ENCODE measurements around the gene PLXNA2. TPM values are rescaled to one million over a fixed set of nuclear protein-coding genes. Genes with fewer than 3 reads are reported as not detected.

Gene PLXNA2
- total and polyA plus RNA-seq, 2 experiments from 2014 or later = 3.7 to 5.4 TPM

DNA sequence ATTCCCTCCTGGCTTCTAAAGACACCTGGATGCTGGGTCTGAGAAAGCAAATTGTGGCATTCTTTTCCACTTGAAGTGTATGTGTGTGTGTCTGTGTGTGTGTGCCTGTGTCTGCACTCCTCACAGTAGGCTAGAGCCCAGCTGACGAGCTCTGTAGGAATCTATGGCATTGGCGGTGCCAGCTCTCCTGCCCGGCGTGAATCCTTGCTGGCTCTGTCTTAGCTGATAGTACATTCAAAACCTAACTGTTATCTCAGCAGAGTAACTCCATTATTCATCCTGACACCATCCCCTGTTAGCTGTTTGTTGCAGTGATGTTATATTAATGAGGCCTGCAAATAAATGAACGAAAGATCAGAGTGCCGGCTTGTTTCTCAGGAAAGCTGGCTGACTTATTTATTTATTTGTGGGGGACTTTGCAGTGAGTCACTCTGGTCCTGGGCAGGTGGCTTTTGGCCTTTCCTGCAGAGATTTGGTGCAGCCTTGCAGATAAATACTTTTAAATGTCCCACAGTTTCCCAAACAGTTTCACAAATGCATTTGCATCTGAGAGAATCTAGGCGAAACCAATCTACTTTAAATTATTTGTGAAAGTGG is 172.7 kb downstream of the PLXNA2 start:
- Histone ChIP-seq H3K27ac (no peak overlapping the region), H3K79me2 (ENCODE audit: insufficient read depth) (no peaks in the 10 kb centered on the region), H3K27me3 (replicated peaks; ENCODE audit: insufficient read depth) (no peaks in the 10 kb centered on the region), H3K36me3 (ENCODE audit: low read depth) (no peaks in the 10 kb centered on the region), H3K4me2 (ENCODE audit: unreplicated experiment) (no peak overlapping the region), H2AFZ (no peak overlapping the region), H4K20me1 (ENCODE audit: insufficient read depth) (no peaks in the 10 kb centered on the region), H3K4me3 (no peak overlapping the region), H3K9me3 (ENCODE audit: low read depth) (no peaks in the 10 kb centered on the region), H3K4me1 (ENCODE audit: insufficient read depth) (no peaks in the 10 kb centered on the region), H3K9me2 (ENCODE audit: insufficient read depth) (no peaks in the 10 kb centered on the region), H3F3A (ENCODE audit: insufficient read depth) (no peaks in the 10 kb centered on the region), H3K9ac (no peak overlapping the region)
- DNase-seq = no peak
- in situ Hi-C loops (cut with MboI) = no loop called here
- TF ChIP-seq EZH2 (IDR thresholded peaks at IDR 0.05; ENCODE audit: insufficient read depth, poor library complexity, severe bottlenecking) (no peak), EZH2phosphoT487 (IDR thresholded peaks at IDR 0.05; ENCODE audit: insufficient read depth, low read depth) (no peak)
- WGBS, 2 experiments (ENCODE audit: low coverage in 1 of 2, low lambda C conversion rate in 2 of 2, missing lambda C conversion rate in 2 of 2) = 92 to 93% methylated on average over 7 of the region's 7 CpGs

DNA sequence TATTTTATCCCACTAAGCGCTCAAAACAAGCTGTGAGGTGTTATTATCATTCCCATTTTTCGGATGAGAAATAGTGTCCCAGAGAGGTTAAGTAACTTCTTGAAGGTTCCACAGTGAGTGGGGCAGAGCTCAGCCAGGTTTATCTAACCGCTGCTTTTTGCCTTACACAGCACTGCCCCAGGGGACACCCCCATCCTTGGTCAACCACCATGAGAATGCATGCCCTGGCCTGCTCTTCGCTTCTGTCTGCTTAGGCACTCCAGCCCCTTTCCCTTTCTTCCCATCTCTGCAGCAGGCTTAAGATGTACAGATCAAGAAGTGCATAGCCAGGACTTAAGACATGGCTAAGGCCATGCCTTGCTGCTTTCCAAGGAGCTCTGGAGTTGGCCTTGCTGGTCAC is 174.3 kb downstream of the PLXNA2 start:
- Histone ChIP-seq H3K79me2 (ENCODE audit: insufficient read depth) (no peaks in the 10 kb centered on the region), H3K9me3 (ENCODE audit: low read depth) (no peaks in the 10 kb centered on the region), H2AFZ (no peak overlapping the region), H3K4me3 (no peak overlapping the region), H3K4me1 (ENCODE audit: insufficient read depth) (no peaks in the 10 kb centered on the region), H3K27ac (no peak overlapping the region), H3K27me3 (replicated peaks; ENCODE audit: insufficient read depth) (no peaks in the 10 kb centered on the region), H3K9ac (no peak overlapping the region), H3K9me2 (ENCODE audit: insufficient read depth) (no peaks in the 10 kb centered on the region), H3K4me2 (ENCODE audit: unreplicated experiment) (no peak overlapping the region), H3K36me3 (ENCODE audit: low read depth) (no peaks in the 10 kb centered on the region), H3F3A (ENCODE audit: insufficient read depth) (no peaks in the 10 kb centered on the region), H4K20me1 (ENCODE audit: insufficient read depth) (no peaks in the 10 kb centered on the region)
- in situ Hi-C loops (cut with MboI) = no loop called here
- 95 to 97% methylated on average over 4 of the region's 4 CpGs for WGBS, 2 experiments (ENCODE audit: low coverage in 1 of 2, low lambda C conversion rate in 2 of 2, missing lambda C conversion rate in 2 of 2)
- TF ChIP-seq EZH2 (IDR thresholded peaks at IDR 0.05; ENCODE audit: insufficient read depth, poor library complexity, severe bottlenecking) = no peak
- no peak for TF ChIP-seq EZH2phosphoT487 (IDR thresholded peaks at IDR 0.05; ENCODE audit: insufficient read depth, low read depth)
- DNase-seq = no peak

DNA sequence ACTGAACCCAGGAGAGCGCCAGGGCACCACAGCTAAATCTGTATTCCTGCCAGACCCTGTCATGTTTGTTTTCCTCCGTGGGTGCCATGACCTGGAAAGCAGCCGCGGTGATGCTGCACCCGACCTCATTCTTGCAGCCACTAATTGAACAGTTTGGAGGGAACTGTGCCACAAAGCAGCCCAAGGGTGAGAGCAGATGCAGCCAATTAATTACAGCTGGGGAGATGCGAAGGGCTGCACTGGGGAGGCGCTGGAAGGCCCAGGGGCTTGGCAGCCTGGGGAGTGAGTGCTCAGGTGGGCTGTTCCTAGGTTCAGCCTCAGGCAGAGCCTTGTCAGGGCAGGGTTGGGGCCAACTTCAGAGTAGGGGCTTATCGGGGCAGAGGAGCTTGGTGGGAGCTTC is 174.9 kb downstream of the PLXNA2 start:
- Histone ChIP-seq H3K9ac (no peak overlapping the region), H3K27ac (no peak overlapping the region), H3K4me1 (ENCODE audit: insufficient read depth) (no peaks in the 10 kb centered on the region), H3K4me2 (ENCODE audit: unreplicated experiment) (no peak overlapping the region), H2AFZ (no peak overlapping the region), H4K20me1 (ENCODE audit: insufficient read depth) (no peaks in the 10 kb centered on the region), H3K36me3 (ENCODE audit: low read depth) (no peaks in the 10 kb centered on the region), H3K9me2 (ENCODE audit: insufficient read depth) (no peaks in the 10 kb centered on the region), H3K79me2 (ENCODE audit: insufficient read depth) (no peaks in the 10 kb centered on the region), H3F3A (ENCODE audit: insufficient read depth) (no peaks in the 10 kb centered on the region), H3K27me3 (replicated peaks; ENCODE audit: insufficient read depth) (no peaks in the 10 kb centered on the region), H3K4me3 (no peak overlapping the region), H3K9me3 (ENCODE audit: low read depth) (no peaks in the 10 kb centered on the region)
- no peak for DNase-seq
- WGBS, 2 experiments (ENCODE audit: low coverage in 1 of 2, low lambda C conversion rate in 2 of 2, missing lambda C conversion rate in 2 of 2) = 68 to 71% methylated on average over 8 of the region's 8 CpGs
- TF ChIP-seq EZH2phosphoT487 (IDR thresholded peaks at IDR 0.05; ENCODE audit: insufficient read depth, low read depth) = no peak
- TF ChIP-seq EZH2 (IDR thresholded peaks at IDR 0.05; ENCODE audit: insufficient read depth, poor library complexity, severe bottlenecking) = no peak
- in situ Hi-C loops (cut with MboI) = no loop called here

DNA sequence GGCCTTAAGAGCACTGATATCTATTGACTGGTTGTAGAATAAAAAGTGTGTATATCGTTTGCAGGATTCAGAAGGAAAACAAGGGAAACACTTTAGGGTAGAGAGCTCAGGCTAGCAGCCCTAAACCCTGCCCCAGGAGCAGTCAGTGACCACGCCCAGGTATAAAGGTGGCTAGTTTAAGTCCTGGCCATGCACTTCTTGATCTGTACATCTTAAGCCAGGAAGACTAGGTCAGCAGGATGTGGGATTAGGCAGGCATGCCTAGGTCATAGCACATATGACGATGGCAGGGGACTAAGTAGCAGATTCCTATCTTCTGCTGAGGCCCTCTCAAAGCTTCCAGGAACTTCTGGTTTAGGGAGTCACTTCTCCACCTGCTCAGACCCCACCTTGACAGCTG is 175.3 kb downstream of the PLXNA2 start:
- no peaks in the 10 kb centered on the region for H3K36me3 ChIP-seq (ENCODE audit: low read depth)
- no peaks in the 10 kb centered on the region for H3F3A ChIP-seq (ENCODE audit: insufficient read depth)
- H3K4me1 ChIP-seq (ENCODE audit: insufficient read depth) = no peaks in the 10 kb centered on the region
- H3K4me3 ChIP-seq = no peak overlapping the region
- WGBS, 2 experiments (ENCODE audit: low coverage in 1 of 2, low lambda C conversion rate in 2 of 2, missing lambda C conversion rate in 2 of 2) = 89 to 92% methylated on average over 3 of the region's 3 CpGs
- no peaks in the 10 kb centered on the region for H3K9me3 ChIP-seq (ENCODE audit: low read depth)
- no peak overlapping the region for H3K4me2 ChIP-seq (ENCODE audit: unreplicated experiment)
- TF ChIP-seq EZH2 (IDR thresholded peaks at IDR 0.05; ENCODE audit: insufficient read depth, poor library complexity, severe bottlenecking) = no peak
- TF ChIP-seq EZH2phosphoT487 (IDR thresholded peaks at IDR 0.05; ENCODE audit: insufficient read depth, low read depth) = no peak
- in situ Hi-C loops (cut with MboI) = no loop called here
- H3K27ac ChIP-seq = no peak overlapping the region
- H3K9me2 ChIP-seq (ENCODE audit: insufficient read depth) = no peaks in the 10 kb centered on the region
- no peak overlapping the region for H3K9ac ChIP-seq
- H3K27me3 ChIP-seq (replicated peaks; ENCODE audit: insufficient read depth) = no peaks in the 10 kb centered on the region
- H4K20me1 ChIP-seq (ENCODE audit: insufficient read depth) = no peaks in the 10 kb centered on the region
- no peaks in the 10 kb centered on the region for H3K79me2 ChIP-seq (ENCODE audit: insufficient read depth)
- no peak overlapping the region for H2AFZ ChIP-seq
- DNase-seq = no peak

DNA sequence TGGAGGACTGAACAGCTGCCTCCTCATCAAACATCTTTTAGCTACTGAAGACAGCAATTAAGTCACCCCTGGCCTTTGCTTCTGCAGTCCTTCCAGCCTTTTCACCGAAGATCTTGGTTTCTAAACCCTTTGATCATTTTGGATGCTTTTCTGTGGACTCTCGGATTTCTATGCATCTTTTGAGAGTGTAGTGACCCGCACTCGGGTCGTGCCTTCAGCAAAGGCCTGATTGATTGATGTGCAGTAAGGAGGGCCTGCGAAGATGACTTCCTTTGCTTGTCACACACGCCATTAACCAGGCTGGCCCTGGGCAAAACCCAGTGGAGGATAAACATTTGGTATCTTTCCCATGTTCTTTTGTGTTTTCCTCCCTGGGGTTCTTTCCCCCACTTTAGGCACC is 175.8 kb downstream of the PLXNA2 start:
- Histone ChIP-seq H3K9me2 (ENCODE audit: insufficient read depth) (no peaks in the 10 kb centered on the region), H3K4me2 (ENCODE audit: unreplicated experiment) (no peak overlapping the region), H4K20me1 (ENCODE audit: insufficient read depth) (no peaks in the 10 kb centered on the region), H3K9ac (no peak overlapping the region), H3K27me3 (replicated peaks; ENCODE audit: insufficient read depth) (no peaks in the 10 kb centered on the region), H3K4me3 (no peak overlapping the region), H3F3A (ENCODE audit: insufficient read depth) (no peaks in the 10 kb centered on the region), H3K4me1 (ENCODE audit: insufficient read depth) (no peaks in the 10 kb centered on the region), H3K36me3 (ENCODE audit: low read depth) (no peaks in the 10 kb centered on the region), H3K79me2 (ENCODE audit: insufficient read depth) (no peaks in the 10 kb centered on the region), H2AFZ (no peak overlapping the region), H3K9me3 (ENCODE audit: low read depth) (no peaks in the 10 kb centered on the region), H3K27ac (no peak overlapping the region)
- in situ Hi-C loops (cut with MboI) = no loop called here
- TF ChIP-seq EZH2phosphoT487 (IDR thresholded peaks at IDR 0.05; ENCODE audit: insufficient read depth, low read depth) (no peak), EZH2 (IDR thresholded peaks at IDR 0.05; ENCODE audit: insufficient read depth, poor library complexity, severe bottlenecking) (no peak)
- 88 to 95% methylated on average over 7 of the region's 7 CpGs for whole genome bisulfite sequencing, 2 experiments (ENCODE audit: low coverage in 1 of 2, low lambda C conversion rate in 2 of 2, missing lambda C conversion rate in 2 of 2)
- DNase-seq = no peak
